WTC11 (cell line): ENCODE results near the gene RHOBTB1. TPM values are rescaled to one million over a fixed set of nuclear protein-coding genes. Genes with fewer than 3 reads are reported as not detected.
A peak's percentile ranks its signal among the peaks of the same experiment; 100 is the strongest.

Experiments used
- ATAC-seq: fragments of 200-7000 bp; cut with Tn5 transposase; 2 replicates; pipeline ENCODE4 v1.10.0; 2021; ENCODE audit warnings: mild to moderate bottlenecking, moderate library complexity
- Bru-seq: library from RNA; stranded (reverse); fragments of 400-500 nt; gene quantifications from one replicate; lab custom pipeline; 2021; lab: Mats Ljungman, UMichigan
- CTCF ChIA-PET: fragments of 300-600 bp; sonication (Branson Sonifier 250); formaldehyde crosslinking; loops from one replicate; lab custom pipeline; 2021; ENCODE audit warnings: antibody characterized with exemption; lab: Charles Lee
- POLR2A ChIA-PET: fragments of 350-600 bp; sonication (Branson Sonifier 250); formaldehyde crosslinking; loops from one replicate; lab custom pipeline; 2021; ENCODE audit warnings: antibody characterized with exemption; lab: Charles Lee
- DNase-seq: peaks from one replicate; pipeline ENCODE4 v3.0.0; 2021; ENCODE audit warnings: low spot score
- H3K27ac Mint-ChIP-seq: 2 replicates; pipeline ENCODE4 v1.8.0; 2021; ENCODE audit warnings: mixed read lengths
- H3K27me3 Mint-ChIP-seq: 2 replicates; pipeline ENCODE4 v1.8.0; 2021; ENCODE audit warnings: low read depth, mild to moderate bottlenecking, moderate library complexity, mixed read lengths
- H3K36me3 Mint-ChIP-seq: 2 replicates; pipeline ENCODE4 v1.8.0; 2021; ENCODE audit warnings: mixed read lengths
- H3K4me1 Mint-ChIP-seq: 2 replicates; pipeline ENCODE4 v1.8.0; 2022; ENCODE audit warnings: mixed read lengths
- H3K4me3 Mint-ChIP-seq: 2 replicates; pipeline ENCODE4 v1.8.0; 2021; ENCODE audit warnings: mild to moderate bottlenecking, moderate library complexity, mixed read lengths
- H3K9me3 Mint-ChIP-seq: 2 replicates; pipeline ENCODE4 v1.8.0; 2021; ENCODE audit warnings: mixed read lengths
- CREB1 ChIP-seq: sonication (generic); formaldehyde crosslinking; IDR thresholded peaks from 2 replicates; pipeline ENCODE4 v1.8.0; 2023; ENCODE audit warnings: mild to moderate bottlenecking, missing genetic modification reagents
- CREM ChIP-seq: sonication (generic); formaldehyde crosslinking; IDR thresholded peaks from 2 replicates; pipeline ENCODE4 v1.8.1; 2022; ENCODE audit warnings: mild to moderate bottlenecking, missing genetic modification reagents, moderate library complexity
- ELF4 ChIP-seq: sonication (generic); formaldehyde crosslinking; IDR thresholded peaks from 2 replicates; pipeline ENCODE4 v1.8.1; 2022; ENCODE audit warnings: low read depth, mild to moderate bottlenecking, moderate library complexity, missing genetic modification reagents
- ETV6 ChIP-seq: sonication (generic); formaldehyde crosslinking; IDR thresholded peaks from 2 replicates; pipeline ENCODE4 v1.8.1; 2022; ENCODE audit warnings: mild to moderate bottlenecking, missing genetic modification reagents
- FOXK1 ChIP-seq: sonication (generic); formaldehyde crosslinking; IDR thresholded peaks from 2 replicates; pipeline ENCODE4 v1.8.0; 2022; ENCODE audit warnings: mild to moderate bottlenecking, moderate library complexity, missing genetic modification reagents
- GRHL2 ChIP-seq: fragments of 250-450 bp; sonication (Bioruptor Pico); IDR thresholded peaks from 2 replicates; pipeline ENCODE4 v1.8.0; 2022; ENCODE audit warnings: mild to moderate bottlenecking, moderate library complexity; ENCODE audit not compliant: insufficient replicate concordance, severe bottlenecking
- JAZF1 ChIP-seq: fragments of 250-450 bp; sonication (Bioruptor Pico); IDR thresholded peaks from 2 replicates; pipeline ENCODE4 v1.9.0; 2021; ENCODE audit warnings: moderate library complexity, mild to moderate bottlenecking, inconsistent platforms
- JUN ChIP-seq: sonication (generic); formaldehyde crosslinking; IDR thresholded peaks from 2 replicates; pipeline ENCODE4 v1.8.0; 2023; ENCODE audit warnings: mild to moderate bottlenecking, missing genetic modification reagents
- MLX ChIP-seq: sonication (generic); formaldehyde crosslinking; IDR thresholded peaks from 2 replicates; pipeline ENCODE4 v1.8.1; 2023; ENCODE audit warnings: mild to moderate bottlenecking, missing genetic modification reagents, moderate library complexity
- MXD4 ChIP-seq: fragments of 250-450 bp; sonication (Bioruptor Pico); IDR thresholded peaks from 2 replicates; pipeline ENCODE4 v1.8.0; 2021; ENCODE audit warnings: mild to moderate bottlenecking, moderate library complexity, borderline replicate concordance
- NR1H2 ChIP-seq: sonication (generic); formaldehyde crosslinking; IDR thresholded peaks from 2 replicates; pipeline ENCODE4 v1.9.0; 2021; ENCODE audit warnings: mild to moderate bottlenecking, moderate library complexity, missing genetic modification reagents
- PRDM15 ChIP-seq: sonication (generic); formaldehyde crosslinking; IDR thresholded peaks from 2 replicates; pipeline ENCODE4 v1.8.0; 2022; ENCODE audit warnings: missing genetic modification reagents
- RELA ChIP-seq: sonication (generic); formaldehyde crosslinking; IDR thresholded peaks from 2 replicates; pipeline ENCODE4 v1.8.1; 2022; ENCODE audit warnings: missing genetic modification reagents, mild to moderate bottlenecking, borderline replicate concordance
- RORB ChIP-seq: fragments of 250-450 bp; sonication (Bioruptor Pico); IDR thresholded peaks from 2 replicates; pipeline ENCODE4 v1.9.0; 2021; ENCODE audit warnings: mild to moderate bottlenecking
- TEAD1 ChIP-seq: sonication (generic); formaldehyde crosslinking; IDR thresholded peaks from 2 replicates; pipeline ENCODE4 v1.8.0; 2022; ENCODE audit warnings: mild to moderate bottlenecking, missing genetic modification reagents
- ZBTB21 ChIP-seq: sonication (generic); formaldehyde crosslinking; IDR thresholded peaks from 2 replicates; pipeline ENCODE4 v1.8.1; 2023; ENCODE audit warnings: mild to moderate bottlenecking, missing genetic modification reagents, borderline replicate concordance
- ZBTB43 ChIP-seq: sonication (generic); formaldehyde crosslinking; IDR thresholded peaks from 2 replicates; pipeline ENCODE4 v1.8.1; 2023; ENCODE audit warnings: mild to moderate bottlenecking, missing genetic modification reagents
- ZNF121 ChIP-seq: sonication (generic); formaldehyde crosslinking; IDR thresholded peaks from 2 replicates; pipeline ENCODE4 v1.8.0; 2023; ENCODE audit warnings: missing genetic modification reagents
- ZNF138 ChIP-seq: sonication (generic); formaldehyde crosslinking; conservative IDR thresholded peaks from 2 replicates; pipeline ENCODE4 v1.8.1; 2022; ENCODE audit warnings: mild to moderate bottlenecking, moderate library complexity, missing genetic modification reagents
- ZNF263 ChIP-seq: sonication (generic); formaldehyde crosslinking; IDR thresholded peaks from 2 replicates; pipeline ENCODE4 v1.8.1; 2022; ENCODE audit warnings: low read depth, mild to moderate bottlenecking, moderate library complexity, missing genetic modification reagents
- ZNF317 ChIP-seq: sonication (generic); formaldehyde crosslinking; IDR thresholded peaks from 2 replicates; pipeline ENCODE4 v1.8.1; 2023; ENCODE audit warnings: low read depth, mild to moderate bottlenecking, moderate library complexity, missing genetic modification reagents, borderline replicate concordance
- ZNF416 ChIP-seq: fragments of 250-450 bp; sonication (Bioruptor Pico); IDR thresholded peaks from 2 replicates; pipeline ENCODE4 v1.9.0; 2021; ENCODE audit warnings: mild to moderate bottlenecking, inconsistent platforms
- ZNF671 ChIP-seq: fragments of 250-450 bp; sonication (Bioruptor Pico); IDR thresholded peaks from 2 replicates; pipeline ENCODE4 v1.8.0; 2021; ENCODE audit warnings: mild to moderate bottlenecking
- long read RNA-seq, 3 experiments: library from RNA in 1 of 3; library from capped mRNA in 1 of 3; library from polyadenylated mRNA in 1 of 3; unstranded in 2 of 3; stranded (forward) in 1 of 3; transcript quantifications; one replicate each; pipeline ENCODE4 v2.0.0, GENCODE V29; 2021
- total RNA-seq: library from RNA; stranded (reverse); gene quantifications from 3 replicates; pipeline ENCODE4 v1.2.3, GENCODE V29; 2021
- TF ChIP-seq, protein P1 (sequence below): fragments of 250-450 bp; sonication (Bioruptor Pico); IDR thresholded peaks from 2 replicates; pipeline ENCODE4 v1.8.0; 2021; ENCODE audit warnings: mild to moderate bottlenecking
- TF ChIP-seq, protein P2 (sequence below): sonication (generic); formaldehyde crosslinking; IDR thresholded peaks from 2 replicates; pipeline ENCODE4 v1.8.1; 2022; ENCODE audit warnings: mild to moderate bottlenecking, moderate library complexity, missing genetic modification reagents
- TF ChIP-seq, protein P3 (sequence below): sonication (generic); formaldehyde crosslinking; IDR thresholded peaks from 2 replicates; pipeline ENCODE4 v1.8.1; 2022; ENCODE audit warnings: low read depth, mild to moderate bottlenecking, moderate library complexity, missing genetic modification reagents, borderline replicate concordance
- TF ChIP-seq, protein P4 (sequence below): sonication (generic); formaldehyde crosslinking; IDR thresholded peaks from 2 replicates; pipeline ENCODE4 v1.8.0; 2022; ENCODE audit warnings: mild to moderate bottlenecking, missing genetic modification reagents

Gene RHOBTB1
- total RNA-seq = 6.9 to 8.3 TPM (median 7.3 TPM) in 3 replicates
- percentile 52 among the genes with signal in this experiment for Bru-seq, nascent RNA
- long read RNA-seq, experiment 1, full-length matches to known transcripts = 14 of 32 reads
- long read RNA-seq, experiment 1, partial matches to known transcripts = 6 of 32 reads
- long read RNA-seq, experiment 1, other reads (novel, unspliced or antisense) = 12 of 32 reads
- long read RNA-seq, experiment 2, partial matches to known transcripts = 5 of 10 reads
- long read RNA-seq, experiment 2, other reads (novel, unspliced or antisense) = 5 of 10 reads
- long read RNA-seq, experiment 3 = 0 reads

GRCh38 chr10:60944058-60944909 lies at the start of gene RHOBTB1:
Gene RHOBTB1, minus strand, starts transcription at chr10:60944185. Its CDS starts 32,643 bp downstream, at chr10:60911542.
- Mint-ChIP-seq H3K27me3 (peaks cover 19% of the 10 kb centered on the region), H3K27ac (no peak within 1 kb of the TSS), H3K4me3 (peak within 1 kb of the TSS; percentile 81), H3K9me3 (no peaks in the 10 kb centered on the region), H3K36me3 (no peaks in the 10 kb centered on the region), H3K4me1 (peaks cover 13% of the 10 kb centered on the region)
- peak; percentile 64 for DNase-seq
- ATAC-seq = peak; percentile 67
- ChIA-PET CTCF (no interaction called here), POLR2A (interaction anchor here (1.4 kb wide), 1 partner anchor 98 kb away, joined by 3 read pairs; no protein-coding TSS in a partner anchor)
- TF ChIP-seq TEAD1 (CRISPR knock-in tag) (no peak), RORB (CRISPR knock-in tag) (no peak), MLX (CRISPR knock-in tag) (no peak), GRHL2 (CRISPR knock-in tag) (no peak), MXD4 (CRISPR knock-in tag) (no peak), PRDM15 (CRISPR knock-in tag) (no peak), FOXK1 (no peak), JAZF1 (CRISPR knock-in tag) (no peak), CREM (CRISPR knock-in tag) (no peak), ZNF263 (CRISPR knock-in tag) (0 out of 2 replicates have a peak, but pooled peaks have one; percentile 31), JUN (CRISPR knock-in tag) (no peak), ZNF121 (CRISPR knock-in tag) (no peak), ZNF317 (CRISPR knock-in tag) (no peak), CREB1 (CRISPR knock-in tag) (no peak), NR1H2 (CRISPR knock-in tag) (no peak), RELA (CRISPR knock-in tag) (0 out of 2 replicates have a peak, but pooled peaks have one; percentile 67), ZBTB21 (no peak), ZNF138 (CRISPR knock-in tag) (no peak), ZNF416 (no peak), ELF4 (CRISPR knock-in tag) (no peak), ZBTB43 (CRISPR knock-in tag) (no peak), ZNF671 (CRISPR knock-in tag) (no peak), ETV6 (CRISPR knock-in tag) (0 out of 2 replicates have a peak, but pooled peaks have one; percentile 16)
- TF ChIP-seq, protein P1, sequence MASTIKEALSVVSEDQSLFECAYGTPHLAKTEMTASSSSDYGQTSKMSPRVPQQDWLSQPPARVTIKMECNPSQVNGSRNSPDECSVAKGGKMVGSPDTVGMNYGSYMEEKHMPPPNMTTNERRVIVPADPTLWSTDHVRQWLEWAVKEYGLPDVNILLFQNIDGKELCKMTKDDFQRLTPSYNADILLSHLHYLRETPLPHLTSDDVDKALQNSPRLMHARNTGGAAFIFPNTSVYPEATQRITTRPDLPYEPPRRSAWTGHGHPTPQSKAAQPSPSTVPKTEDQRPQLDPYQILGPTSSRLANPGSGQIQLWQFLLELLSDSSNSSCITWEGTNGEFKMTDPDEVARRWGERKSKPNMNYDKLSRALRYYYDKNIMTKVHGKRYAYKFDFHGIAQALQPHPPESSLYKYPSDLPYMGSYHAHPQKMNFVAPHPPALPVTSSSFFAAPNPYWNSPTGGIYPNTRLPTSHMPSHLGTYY (CRISPR knock-in tag) = no peak
- TF ChIP-seq, protein P2, sequence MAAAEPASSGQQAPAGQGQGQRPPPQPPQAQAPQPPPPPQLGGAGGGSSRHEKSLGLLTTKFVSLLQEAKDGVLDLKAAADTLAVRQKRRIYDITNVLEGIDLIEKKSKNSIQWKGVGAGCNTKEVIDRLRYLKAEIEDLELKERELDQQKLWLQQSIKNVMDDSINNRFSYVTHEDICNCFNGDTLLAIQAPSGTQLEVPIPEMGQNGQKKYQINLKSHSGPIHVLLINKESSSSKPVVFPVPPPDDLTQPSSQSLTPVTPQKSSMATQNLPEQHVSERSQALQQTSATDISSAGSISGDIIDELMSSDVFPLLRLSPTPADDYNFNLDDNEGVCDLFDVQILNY (CRISPR knock-in tag) = peak; percentile 26; the same call in 1 of the 2 replicates
- TF ChIP-seq, protein P3, sequence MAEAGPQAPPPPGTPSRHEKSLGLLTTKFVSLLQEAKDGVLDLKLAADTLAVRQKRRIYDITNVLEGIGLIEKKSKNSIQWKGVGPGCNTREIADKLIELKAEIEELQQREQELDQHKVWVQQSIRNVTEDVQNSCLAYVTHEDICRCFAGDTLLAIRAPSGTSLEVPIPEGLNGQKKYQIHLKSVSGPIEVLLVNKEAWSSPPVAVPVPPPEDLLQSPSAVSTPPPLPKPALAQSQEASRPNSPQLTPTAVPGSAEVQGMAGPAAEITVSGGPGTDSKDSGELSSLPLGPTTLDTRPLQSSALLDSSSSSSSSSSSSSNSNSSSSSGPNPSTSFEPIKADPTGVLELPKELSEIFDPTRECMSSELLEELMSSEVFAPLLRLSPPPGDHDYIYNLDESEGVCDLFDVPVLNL (CRISPR knock-in tag) = no peak
- TF ChIP-seq, protein P4, sequence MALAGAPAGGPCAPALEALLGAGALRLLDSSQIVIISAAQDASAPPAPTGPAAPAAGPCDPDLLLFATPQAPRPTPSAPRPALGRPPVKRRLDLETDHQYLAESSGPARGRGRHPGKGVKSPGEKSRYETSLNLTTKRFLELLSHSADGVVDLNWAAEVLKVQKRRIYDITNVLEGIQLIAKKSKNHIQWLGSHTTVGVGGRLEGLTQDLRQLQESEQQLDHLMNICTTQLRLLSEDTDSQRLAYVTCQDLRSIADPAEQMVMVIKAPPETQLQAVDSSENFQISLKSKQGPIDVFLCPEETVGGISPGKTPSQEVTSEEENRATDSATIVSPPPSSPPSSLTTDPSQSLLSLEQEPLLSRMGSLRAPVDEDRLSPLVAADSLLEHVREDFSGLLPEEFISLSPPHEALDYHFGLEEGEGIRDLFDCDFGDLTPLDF = no peak
